Measurements from ENCODE around the gene OR2A5. TPM values are rescaled to one million over a fixed set of nuclear protein-coding genes. Genes with fewer than 3 reads are reported as not detected.

The OR2A5 gene
- not detected for total RNA-seq

DNA sequence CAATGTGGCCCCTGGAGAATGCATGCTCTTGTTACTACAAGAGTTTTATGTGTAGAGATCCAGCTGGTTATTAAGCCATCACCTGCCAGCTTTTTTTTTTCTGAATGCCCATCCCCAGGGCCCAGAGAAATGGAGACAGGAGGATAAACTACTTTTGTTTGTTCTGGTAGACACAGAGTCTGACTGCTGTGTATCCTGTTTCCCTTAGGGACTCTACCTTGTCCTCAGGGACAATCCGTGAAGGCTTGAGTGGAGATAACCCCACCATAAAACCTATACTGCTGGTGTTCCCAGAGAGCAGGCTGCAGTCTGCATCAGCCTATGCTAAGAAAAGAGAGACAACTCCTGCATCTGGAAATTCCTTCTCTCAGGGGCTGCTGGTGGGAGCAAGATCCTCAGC, at the start of gene OR2A5:
OR2A5 (plus strand) TSS at position 301 of the 400 bp plus-strand sequence. CDS start 1,454 bp downstream, outside the sequence.
- Histone ChIP-seq H3K27ac (no peak within 1 kb of the TSS), H3K9me3 (no peaks in the 10 kb centered on the region), H3K36me3 (no peaks in the 10 kb centered on the region), H3K4me1 (no peaks in the 10 kb centered on the region), H3K4me3 (no peak within 1 kb of the TSS), H3K27me3 (no peaks in the 10 kb centered on the region)
- intact Hi-C loops (cut with DNase I), result no loop called here
- TF ChIP-seq, protein P1, sequence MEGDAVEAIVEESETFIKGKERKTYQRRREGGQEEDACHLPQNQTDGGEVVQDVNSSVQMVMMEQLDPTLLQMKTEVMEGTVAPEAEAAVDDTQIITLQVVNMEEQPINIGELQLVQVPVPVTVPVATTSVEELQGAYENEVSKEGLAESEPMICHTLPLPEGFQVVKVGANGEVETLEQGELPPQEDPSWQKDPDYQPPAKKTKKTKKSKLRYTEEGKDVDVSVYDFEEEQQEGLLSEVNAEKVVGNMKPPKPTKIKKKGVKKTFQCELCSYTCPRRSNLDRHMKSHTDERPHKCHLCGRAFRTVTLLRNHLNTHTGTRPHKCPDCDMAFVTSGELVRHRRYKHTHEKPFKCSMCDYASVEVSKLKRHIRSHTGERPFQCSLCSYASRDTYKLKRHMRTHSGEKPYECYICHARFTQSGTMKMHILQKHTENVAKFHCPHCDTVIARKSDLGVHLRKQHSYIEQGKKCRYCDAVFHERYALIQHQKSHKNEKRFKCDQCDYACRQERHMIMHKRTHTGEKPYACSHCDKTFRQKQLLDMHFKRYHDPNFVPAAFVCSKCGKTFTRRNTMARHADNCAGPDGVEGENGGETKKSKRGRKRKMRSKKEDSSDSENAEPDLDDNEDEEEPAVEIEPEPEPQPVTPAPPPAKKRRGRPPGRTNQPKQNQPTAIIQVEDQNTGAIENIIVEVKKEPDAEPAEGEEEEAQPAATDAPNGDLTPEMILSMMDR (IDR thresholded peaks at IDR 0.05), result no peak
- no peak for DNase-seq (ENCODE audit: low spot score in 2 of 2)

DNA sequence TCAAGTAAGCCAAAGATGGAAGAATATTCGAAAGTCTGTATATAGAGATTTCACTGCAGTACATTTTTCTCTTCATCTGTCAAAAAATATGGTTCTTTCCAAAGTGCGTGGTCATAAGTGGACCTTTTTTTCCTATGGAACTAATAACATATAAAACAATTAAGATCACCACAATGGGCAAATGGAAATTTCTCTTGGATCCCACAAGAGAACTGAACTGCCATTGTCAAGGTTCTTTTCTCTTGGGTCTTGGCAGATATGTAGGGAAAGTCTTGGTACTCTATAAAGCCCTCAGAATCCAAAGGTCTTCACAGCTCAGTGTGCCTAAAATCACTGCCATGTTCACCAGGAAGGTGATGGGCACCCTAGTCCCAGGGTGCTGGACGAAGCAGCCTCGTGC, 48.7 kb upstream of the OR2A5 start, which contains the start of gene OR6B1:
OR6B1 (plus strand) TSS at position 301 of the 400 bp plus-strand sequence. CDS start 3,677 bp downstream, outside the sequence.
- H3K36me3 ChIP-seq, result no peaks in the 10 kb centered on the region
- TF ChIP-seq, protein P1 (IDR thresholded peaks at IDR 0.05), result no peak
- intact Hi-C loops (cut with DNase I), result loop anchor here (10.0 kb wide), 1 partner anchor 45 kb away; the partner anchor contains the start of gene OR2F1
- no peak for DNase-seq (ENCODE audit: low spot score in 2 of 2)
- H3K4me1 ChIP-seq, result no peaks in the 10 kb centered on the region
- H3K9me3 ChIP-seq, result no peaks in the 10 kb centered on the region
- H3K27ac ChIP-seq, result no peak within 1 kb of the TSS
- no peaks in the 10 kb centered on the region for H3K27me3 ChIP-seq
- H3K4me3 ChIP-seq, result no peak within 1 kb of the TSS

DNA sequence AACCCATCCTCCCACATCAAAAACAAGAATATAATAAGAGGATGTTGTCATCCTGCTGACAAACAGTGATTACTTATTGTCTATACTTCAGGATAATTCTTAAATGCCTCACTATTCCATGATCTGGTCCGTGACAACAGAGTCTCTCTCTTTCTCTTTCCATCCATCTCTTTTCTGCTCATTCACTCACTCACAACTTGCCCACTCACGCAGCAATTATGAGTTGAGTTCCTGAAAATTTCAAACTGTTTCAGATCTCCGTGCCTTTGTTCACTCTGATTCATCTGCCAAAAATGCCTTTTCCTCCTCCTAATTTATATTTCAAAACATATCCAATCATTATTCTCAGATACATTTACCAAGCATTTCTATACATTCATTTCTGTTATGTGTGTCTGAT, 47.2 kb upstream of the OR2A5 start:
- H3K4me3 ChIP-seq, result no peak overlapping the region
- no peaks in the 10 kb centered on the region for H3K4me1 ChIP-seq
- intact Hi-C loops (cut with DNase I), result loop anchor here (10.0 kb wide), 1 partner anchor 47 kb away; the partner anchor contains the start of gene OR2F1
- H3K36me3 ChIP-seq, result no peaks in the 10 kb centered on the region
- no peak for DNase-seq (ENCODE audit: low spot score in 2 of 2)
- TF ChIP-seq, protein P1 (IDR thresholded peaks at IDR 0.05), result no peak
- H3K9me3 ChIP-seq, result no peaks in the 10 kb centered on the region
- no peaks in the 10 kb centered on the region for H3K27me3 ChIP-seq
- no peak overlapping the region for H3K27ac ChIP-seq

GRCh38 chr7:144004703-144005102, 44.0 kb upstream of the OR2A5 start:
- H3K27me3 ChIP-seq, result no peaks in the 10 kb centered on the region
- TF ChIP-seq, protein P1 (IDR thresholded peaks at IDR 0.05), result no peak
- intact Hi-C loops (cut with DNase I), result loop anchor here (10.0 kb wide), 1 partner anchor 50 kb away; the partner anchor contains the start of gene OR2F1
- no peaks in the 10 kb centered on the region for H3K9me3 ChIP-seq
- no peak for DNase-seq (ENCODE audit: low spot score in 2 of 2)
- H3K27ac ChIP-seq, result no peak overlapping the region
- no peaks in the 10 kb centered on the region for H3K36me3 ChIP-seq
- H3K4me1 ChIP-seq, result no peaks in the 10 kb centered on the region
- H3K4me3 ChIP-seq, result no peak overlapping the region

- no peak for DNase-seq (ENCODE audit: low spot score in 2 of 2)
- no peaks in the 10 kb centered on the region for H3K4me1 ChIP-seq
- no peaks in the 10 kb centered on the region for H3K36me3 ChIP-seq
- H3K27me3 ChIP-seq, result no peaks in the 10 kb centered on the region
- H3K27ac ChIP-seq, result no peak overlapping the region
- no peak overlapping the region for H3K4me3 ChIP-seq
- TF ChIP-seq, protein P1 (IDR thresholded peaks at IDR 0.05), result no peak
- no peaks in the 10 kb centered on the region for H3K9me3 ChIP-seq
- intact Hi-C loops (cut with DNase I), result loop anchor here (10.0 kb wide), 1 partner anchor 51 kb away; the partner anchor contains the start of gene OR2F1
Measured at GRCh38 chr7:144006029-144006691, 42.6 kb upstream of the OR2A5 start.
